ENCODE results near the gene TMPRSS9.
"Not testable (repeated sequence)": the region's sequence is repeated elsewhere in the genome, so short reads cannot be mapped to it uniquely, and the experiment has no call there.

The TMPRSS9 gene

GRCh38 chr19:2340496-2341243 lies 19.4 kb upstream of the TMPRSS9 start:
- in situ Hi-C loops (cut with HindIII; ENCODE audit: low sequenced_read_pairs), result no loop called here

- in situ Hi-C loops (cut with HindIII; ENCODE audit: low sequenced_read_pairs), result no loop called here
Observed at GRCh38 chr19:2341244-2341751, 18.8 kb upstream of the TMPRSS9 start.

- in situ Hi-C loops (cut with HindIII; ENCODE audit: low sequenced_read_pairs), result no loop called here
Observed at GRCh38 chr19:2341982-2342381, 18.1 kb upstream of the TMPRSS9 start.

GRCh38 chr19:2342656-2343288 lies 17.3 kb upstream of the TMPRSS9 start:
- in situ Hi-C loops (cut with HindIII; ENCODE audit: low sequenced_read_pairs), result no loop called here

GRCh38 chr19:2343289-2343982 lies 16.6 kb upstream of the TMPRSS9 start:
- in situ Hi-C loops (cut with HindIII; ENCODE audit: low sequenced_read_pairs), result no loop called here

- in situ Hi-C loops (cut with HindIII; ENCODE audit: low sequenced_read_pairs), result no loop called here
Observed at GRCh38 chr19:2344381-2344870, 15.6 kb upstream of the TMPRSS9 start.

- in situ Hi-C loops (cut with HindIII; ENCODE audit: low sequenced_read_pairs), result no loop called here
Observed at GRCh38 chr19:2345076-2345475, 15.0 kb upstream of the TMPRSS9 start.

- in situ Hi-C loops (cut with HindIII; ENCODE audit: low sequenced_read_pairs), result no loop called here
Observed at GRCh38 chr19:2345794-2346663, 14.0 kb upstream of the TMPRSS9 start.

- in situ Hi-C loops (cut with HindIII; ENCODE audit: low sequenced_read_pairs), result not testable (repeated sequence)
Observed at GRCh38 chr19:2349818-2350217, 10.2 kb upstream of the TMPRSS9 start.

GRCh38 chr19:2350656-2351055 lies 9.4 kb upstream of the TMPRSS9 start:
- in situ Hi-C loops (cut with HindIII; ENCODE audit: low sequenced_read_pairs), result no loop called here

GRCh38 chr19:2351591-2351990 lies 8.5 kb upstream of the TMPRSS9 start:
- in situ Hi-C loops (cut with HindIII; ENCODE audit: low sequenced_read_pairs), result no loop called here

GRCh38 chr19:2352121-2352520 lies 7.9 kb upstream of the TMPRSS9 start:
- in situ Hi-C loops (cut with HindIII; ENCODE audit: low sequenced_read_pairs), result no loop called here

GRCh38 chr19:2353159-2353886 lies 6.7 kb upstream of the TMPRSS9 start:
- in situ Hi-C loops (cut with HindIII; ENCODE audit: low sequenced_read_pairs), result no loop called here

GRCh38 chr19:2353887-2354592 lies 6.0 kb upstream of the TMPRSS9 start:
- in situ Hi-C loops (cut with HindIII; ENCODE audit: low sequenced_read_pairs), result no loop called here

- in situ Hi-C loops (cut with HindIII; ENCODE audit: low sequenced_read_pairs), result no loop called here
Observed at GRCh38 chr19:2354670-2355069, 5.4 kb upstream of the TMPRSS9 start.

- in situ Hi-C loops (cut with HindIII; ENCODE audit: low sequenced_read_pairs), result no loop called here
Observed at GRCh38 chr19:2355168-2356035, 4.7 kb upstream of the TMPRSS9 start.

GRCh38 chr19:2356036-2356646 lies 3.9 kb upstream of the TMPRSS9 start:
- in situ Hi-C loops (cut with HindIII; ENCODE audit: low sequenced_read_pairs), result no loop called here
